T-helper 2 cell (primary cell): ENCODE results near the gene HINT3.
"Not testable (repeated sequence)": the region's sequence is repeated elsewhere in the genome, so short reads cannot be mapped to it uniquely, and the experiment has no call there.

Experiments used
- DNase-seq, 5 experiments: peaks; one replicate each; pipeline versions ENCODE4 v3.0.0 to v3.0.0-alpha.2; 2012 to 2022

The HINT3 gene

DNA sequence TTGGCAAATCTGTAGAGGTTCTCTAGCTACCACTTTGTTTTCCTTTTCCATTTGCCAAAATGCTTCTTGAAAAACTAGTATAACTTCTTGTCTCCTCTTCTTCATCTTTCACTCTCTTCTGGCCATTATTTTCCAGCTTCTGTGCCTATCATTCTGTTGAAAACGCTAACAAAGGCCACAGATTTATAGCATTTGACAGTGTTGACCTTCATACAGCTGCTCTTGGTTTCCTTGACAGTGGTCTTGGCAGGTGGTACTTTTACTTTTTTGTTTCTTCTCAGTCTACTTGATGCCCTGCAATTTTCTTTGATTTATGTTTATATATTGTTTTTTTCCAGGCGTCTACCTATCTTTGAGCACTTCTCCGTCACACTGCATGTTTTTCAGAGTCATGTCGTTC is 53.5 kb downstream of the HINT3 start:
- no peak for DNase-seq

DNA sequence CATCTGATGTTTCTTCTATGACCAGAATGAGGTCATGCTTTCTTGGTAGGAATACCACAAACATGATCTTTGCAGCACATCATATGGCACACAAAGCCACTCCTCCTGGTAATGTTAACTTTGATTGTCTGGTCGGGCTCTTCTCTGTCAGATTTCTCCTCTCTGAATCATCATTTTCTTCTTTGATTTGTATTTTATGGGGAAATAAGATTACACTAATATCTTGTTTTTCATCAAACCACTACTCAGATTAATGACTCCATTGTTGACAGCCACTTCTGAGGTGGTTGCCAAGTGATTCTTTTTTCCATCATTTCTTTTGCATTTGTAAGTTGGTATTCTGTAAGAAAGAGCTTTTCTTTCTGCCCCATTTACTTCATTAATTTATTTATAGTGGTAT is 59.3 kb downstream of the HINT3 start:
- DNase-seq = no peak

DNA sequence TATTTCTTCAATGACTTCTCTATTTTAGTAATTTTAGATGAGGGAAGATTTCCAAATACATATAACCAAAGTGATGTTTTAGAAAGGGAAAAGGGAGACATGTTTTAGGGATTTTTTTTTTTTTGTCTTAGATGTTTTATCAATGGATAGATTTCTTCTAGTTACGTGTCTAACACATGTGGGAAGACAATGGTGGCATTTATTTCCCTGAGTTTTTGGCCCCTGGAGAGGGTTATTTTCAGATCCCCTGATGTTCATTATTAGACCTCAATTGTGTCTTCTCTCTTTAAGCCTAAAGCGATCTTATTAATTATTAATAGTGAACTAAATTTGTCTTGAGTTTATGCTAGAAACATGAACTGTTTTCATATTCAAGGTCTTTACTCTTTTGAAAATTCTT is 60.0 kb downstream of the HINT3 start:
- no peak for DNase-seq

DNA sequence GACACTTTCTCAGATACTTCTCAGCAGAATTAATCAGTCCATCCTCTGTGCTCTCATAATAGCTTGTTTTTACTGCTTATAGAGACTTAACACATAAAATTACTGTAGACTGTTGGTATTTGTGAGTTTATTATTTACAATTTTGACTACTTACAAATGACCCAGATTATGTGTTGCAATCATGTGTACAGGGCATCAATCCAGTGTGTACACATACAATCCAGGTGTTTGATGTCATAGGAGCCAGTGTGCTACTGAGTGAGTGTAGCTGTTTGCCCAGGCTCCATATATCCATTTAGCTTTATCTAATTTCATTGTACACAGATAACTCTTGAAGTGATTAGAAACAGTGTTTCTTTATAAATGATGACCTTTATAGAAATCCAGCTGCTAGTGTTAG is 61.1 kb downstream of the HINT3 start:
- DNase-seq = no peak

- no peak for DNase-seq
Observed at GRCh38 chr6:126020305-126021050, 63.9 kb downstream of the HINT3 start.

DNA sequence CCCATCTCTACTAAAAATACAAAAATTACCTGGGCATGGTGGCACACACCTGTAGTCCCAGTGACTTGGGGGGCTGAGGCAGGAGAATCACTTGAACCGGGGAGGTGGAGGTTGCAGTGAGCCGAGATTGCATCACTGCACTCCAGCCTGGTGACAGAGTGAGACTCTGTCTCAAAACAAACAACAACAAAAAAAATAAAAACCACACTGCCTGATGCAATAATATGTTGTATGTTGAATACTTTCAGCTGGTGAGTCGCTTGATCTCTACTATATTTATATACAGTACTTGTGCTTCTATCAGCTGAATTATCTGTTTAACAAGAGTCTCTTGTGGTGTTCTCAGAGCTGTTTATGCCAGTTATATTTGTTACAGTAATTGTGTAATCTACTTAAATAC is 66.9 kb downstream of the HINT3 start:
- not testable (repeated sequence) for DNase-seq

DNA sequence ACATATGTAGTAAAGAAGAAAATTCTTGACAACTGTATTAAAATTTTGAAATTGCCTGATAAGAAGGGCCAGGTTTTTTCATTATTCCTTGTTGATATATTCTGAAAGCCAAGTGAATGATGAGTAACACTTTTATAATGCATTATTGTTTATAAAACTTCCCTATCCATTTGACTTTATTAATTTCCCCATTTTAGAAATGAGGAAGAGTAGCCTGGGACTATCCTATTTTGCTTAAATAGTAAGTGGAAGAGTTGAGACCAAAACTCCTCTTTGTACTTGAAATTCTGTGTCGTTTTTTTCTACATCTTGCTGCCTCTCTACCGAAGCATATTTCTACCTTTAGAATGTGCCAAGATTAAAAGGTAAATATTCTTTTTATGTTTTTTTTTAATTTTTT is 69.4 kb downstream of the HINT3 start:
- no peak for DNase-seq

DNA sequence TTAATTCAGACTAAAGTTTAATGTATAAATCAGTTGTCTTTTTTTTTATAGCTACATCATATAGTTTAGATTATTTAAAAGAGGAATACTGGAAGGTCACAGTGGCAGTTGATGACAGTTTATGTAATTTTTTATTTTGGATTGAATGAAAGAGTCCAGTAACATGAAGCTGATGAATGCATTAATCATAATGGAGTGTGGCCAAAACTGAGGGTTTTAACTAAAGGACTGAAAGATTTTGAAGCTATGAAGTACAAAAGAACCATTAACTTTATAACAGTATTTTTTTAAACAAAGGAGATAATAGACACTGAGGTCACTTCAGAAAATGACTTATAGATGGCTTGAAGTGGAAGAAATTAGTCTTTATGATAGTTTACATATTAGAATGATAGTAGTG is 71.0 kb downstream of the HINT3 start:
- DNase-seq = no peak
